Measurements from ENCODE around the gene GPR180.

GPR180 gene

GRCh38 chr13:94679614-94680013, 78.0 kb downstream of the GPR180 start:
- H3K4me1 Mint-ChIP-seq (ENCODE audit: low read depth) = no peaks in the 10 kb centered on the region
- peaks cover 27% of the 10 kb centered on the region for H3K27me3 Mint-ChIP-seq
- no peak overlapping the region for H3K27ac Mint-ChIP-seq
- no peak overlapping the region for H3K4me3 Mint-ChIP-seq
- no peaks in the 10 kb centered on the region for H3K9me3 Mint-ChIP-seq (ENCODE audit: low read depth)
- H3K36me3 Mint-ChIP-seq = no peaks in the 10 kb centered on the region

- H3K4me3 Mint-ChIP-seq = no peak overlapping the region
- no peaks in the 10 kb centered on the region for H3K4me1 Mint-ChIP-seq (ENCODE audit: low read depth)
- no peaks in the 10 kb centered on the region for H3K36me3 Mint-ChIP-seq
- H3K9me3 Mint-ChIP-seq (ENCODE audit: low read depth) = no peaks in the 10 kb centered on the region
- H3K27me3 Mint-ChIP-seq = peaks cover 30% of the 10 kb centered on the region
- no peak overlapping the region for H3K27ac Mint-ChIP-seq
Observed at GRCh38 chr13:94682229-94682628, 80.6 kb downstream of the GPR180 start.

DNA sequence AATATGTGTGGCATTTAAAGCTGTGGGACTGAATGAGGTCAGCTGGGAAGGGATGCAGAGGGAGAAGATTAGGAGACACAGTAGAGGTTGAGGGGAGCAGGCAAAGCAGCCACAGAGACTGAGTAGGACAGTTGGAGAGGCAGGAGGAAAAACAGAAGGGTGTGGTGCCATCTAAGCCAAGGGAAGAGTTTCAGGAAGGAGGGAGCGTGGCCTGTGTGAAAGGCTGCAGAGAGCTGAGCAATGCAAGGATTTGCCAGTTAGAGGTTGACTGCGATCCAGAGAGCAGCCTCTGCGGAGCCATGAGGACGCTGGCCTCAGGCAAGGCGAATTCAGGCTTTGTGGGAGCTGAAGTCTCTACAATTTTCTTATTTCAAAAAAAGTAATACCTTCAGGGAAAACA, 81.8 kb downstream of the GPR180 start:
- H3K36me3 Mint-ChIP-seq = no peaks in the 10 kb centered on the region
- H3K9me3 Mint-ChIP-seq (ENCODE audit: low read depth) = no peaks in the 10 kb centered on the region
- no peak overlapping the region for H3K4me3 Mint-ChIP-seq
- H3K27ac Mint-ChIP-seq = no peak overlapping the region
- H3K4me1 Mint-ChIP-seq (ENCODE audit: low read depth) = no peaks in the 10 kb centered on the region
- peaks cover 32% of the 10 kb centered on the region for H3K27me3 Mint-ChIP-seq
